AG09319 (cell line): ENCODE results near the gene DDX4.

Experiments used
- DNase-seq: peaks from one replicate; pipeline ENCODE4 v3.0.0-alpha.2; 2010; ENCODE audit warnings: low read depth; ENCODE audit errors: extremely low read depth
- TF ChIP-seq, protein P1 (sequence below): IDR thresholded peaks from 2 replicates; pipeline ENCODE4 v1.5.1; 2011; ENCODE audit warnings: low read depth, mild to moderate bottlenecking, inconsistent platforms, low read length, moderate library complexity

Gene DDX4

GRCh38 chr5:55700745-55701144, 37.1 kb upstream of the DDX4 start:
- TF ChIP-seq, protein P1, sequence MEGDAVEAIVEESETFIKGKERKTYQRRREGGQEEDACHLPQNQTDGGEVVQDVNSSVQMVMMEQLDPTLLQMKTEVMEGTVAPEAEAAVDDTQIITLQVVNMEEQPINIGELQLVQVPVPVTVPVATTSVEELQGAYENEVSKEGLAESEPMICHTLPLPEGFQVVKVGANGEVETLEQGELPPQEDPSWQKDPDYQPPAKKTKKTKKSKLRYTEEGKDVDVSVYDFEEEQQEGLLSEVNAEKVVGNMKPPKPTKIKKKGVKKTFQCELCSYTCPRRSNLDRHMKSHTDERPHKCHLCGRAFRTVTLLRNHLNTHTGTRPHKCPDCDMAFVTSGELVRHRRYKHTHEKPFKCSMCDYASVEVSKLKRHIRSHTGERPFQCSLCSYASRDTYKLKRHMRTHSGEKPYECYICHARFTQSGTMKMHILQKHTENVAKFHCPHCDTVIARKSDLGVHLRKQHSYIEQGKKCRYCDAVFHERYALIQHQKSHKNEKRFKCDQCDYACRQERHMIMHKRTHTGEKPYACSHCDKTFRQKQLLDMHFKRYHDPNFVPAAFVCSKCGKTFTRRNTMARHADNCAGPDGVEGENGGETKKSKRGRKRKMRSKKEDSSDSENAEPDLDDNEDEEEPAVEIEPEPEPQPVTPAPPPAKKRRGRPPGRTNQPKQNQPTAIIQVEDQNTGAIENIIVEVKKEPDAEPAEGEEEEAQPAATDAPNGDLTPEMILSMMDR = no peak
- DNase-seq = no peak

DNA sequence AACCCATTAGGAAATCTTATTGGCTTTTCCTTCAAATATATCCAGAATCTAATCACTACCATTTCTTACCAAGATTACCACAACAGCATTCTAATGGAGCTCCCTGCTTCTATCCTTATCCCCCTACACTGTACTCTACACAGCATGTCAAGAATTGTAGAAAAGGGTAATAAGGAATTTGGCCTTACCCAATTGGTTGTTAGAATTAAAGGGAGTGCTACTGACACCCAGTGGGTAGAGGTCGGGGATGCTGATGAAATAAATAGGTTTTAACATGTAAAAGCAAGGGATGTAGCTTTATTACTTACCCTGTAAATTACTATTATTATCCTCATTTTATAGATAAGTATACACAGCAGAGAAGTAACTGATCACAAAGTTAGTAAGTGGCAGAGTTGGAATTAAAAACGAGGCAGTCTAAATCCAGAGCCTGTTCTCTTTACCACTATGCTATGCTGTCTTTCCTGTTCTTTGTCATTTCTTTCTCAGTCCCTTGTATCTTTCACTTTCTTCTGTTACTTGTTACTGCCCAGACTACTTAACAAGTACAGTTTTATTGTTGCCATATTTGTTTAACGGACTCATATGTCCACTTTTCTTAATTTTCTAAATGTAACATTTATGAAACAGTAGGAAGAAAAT, 36.3 kb upstream of the DDX4 start:
- DNase-seq = no peak
- TF ChIP-seq, protein P1 = no peak

DNA sequence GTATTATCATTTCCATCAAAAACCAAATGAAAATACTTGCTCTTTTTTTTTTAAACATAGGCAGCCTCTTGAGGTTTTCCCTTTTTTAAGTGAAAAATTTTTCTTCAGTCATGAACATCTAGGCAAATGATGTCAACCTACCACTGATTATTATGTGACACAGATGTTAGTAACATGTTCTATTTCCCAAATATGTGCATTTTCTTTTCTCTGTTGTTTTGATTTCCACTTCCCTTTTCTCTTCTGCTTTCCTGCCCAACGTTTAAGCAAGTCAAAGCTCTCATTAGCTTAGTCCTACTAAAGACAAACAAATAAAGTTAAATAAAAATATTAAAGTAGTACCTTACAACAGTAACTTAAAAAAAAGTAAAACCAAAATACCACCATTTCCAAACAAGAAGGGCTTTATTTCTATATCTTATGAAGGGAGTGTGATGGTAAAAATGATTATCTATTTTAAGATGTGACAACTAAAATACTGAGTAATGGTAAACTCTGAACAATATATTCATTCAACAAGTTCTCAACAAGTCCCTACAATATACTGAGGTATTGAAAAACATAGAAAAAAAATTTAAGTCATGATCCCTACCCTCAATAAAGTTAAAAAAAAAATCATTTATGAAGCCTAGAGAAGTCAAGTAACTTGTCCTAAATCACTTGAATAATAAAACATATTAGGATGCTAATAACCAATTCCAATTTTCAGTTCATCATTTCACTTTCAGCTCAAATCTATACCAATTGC, 35.1 kb upstream of the DDX4 start:
- no peak for DNase-seq
- TF ChIP-seq, protein P1 = no peak

DNA sequence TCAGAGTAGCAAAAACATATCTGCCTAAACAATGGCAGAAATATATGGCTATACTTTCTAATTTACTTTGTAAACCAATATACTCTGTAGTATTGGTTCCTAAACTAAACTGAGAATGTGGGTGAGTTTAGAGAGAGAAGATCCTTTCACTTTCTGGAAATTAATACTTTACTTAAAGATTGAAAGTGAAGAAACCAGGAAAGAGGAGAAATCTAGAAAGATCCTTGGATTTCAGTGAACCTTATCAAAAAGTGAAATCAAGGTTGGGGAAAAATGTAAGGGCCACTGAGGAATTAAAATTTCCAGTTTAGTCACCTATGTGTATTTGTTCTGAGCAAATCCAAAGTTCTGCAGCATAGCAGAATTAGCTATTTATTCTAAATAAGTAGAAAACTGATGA, 31.6 kb upstream of the DDX4 start:
- TF ChIP-seq, protein P1 = no peak
- no peak for DNase-seq

DNA sequence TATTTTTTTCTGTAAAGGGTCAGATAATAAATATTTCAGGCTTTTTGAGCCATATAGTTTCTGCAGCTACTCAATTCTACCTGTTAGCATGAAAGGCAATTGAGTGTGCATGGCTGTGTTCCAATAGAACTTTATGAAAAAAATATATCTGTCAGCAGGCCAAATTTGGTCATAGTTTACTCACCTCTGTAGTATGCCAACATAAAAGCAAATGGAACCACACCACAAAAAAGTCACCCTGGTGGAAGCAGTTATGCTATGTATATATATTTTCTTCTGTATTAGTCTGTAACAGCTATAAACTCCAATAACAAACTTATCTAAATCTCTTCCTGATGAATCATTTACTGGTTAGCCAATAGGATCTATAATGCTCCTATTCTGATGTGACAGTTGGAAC, 29.1 kb upstream of the DDX4 start:
- TF ChIP-seq, protein P1 = no peak

DNA sequence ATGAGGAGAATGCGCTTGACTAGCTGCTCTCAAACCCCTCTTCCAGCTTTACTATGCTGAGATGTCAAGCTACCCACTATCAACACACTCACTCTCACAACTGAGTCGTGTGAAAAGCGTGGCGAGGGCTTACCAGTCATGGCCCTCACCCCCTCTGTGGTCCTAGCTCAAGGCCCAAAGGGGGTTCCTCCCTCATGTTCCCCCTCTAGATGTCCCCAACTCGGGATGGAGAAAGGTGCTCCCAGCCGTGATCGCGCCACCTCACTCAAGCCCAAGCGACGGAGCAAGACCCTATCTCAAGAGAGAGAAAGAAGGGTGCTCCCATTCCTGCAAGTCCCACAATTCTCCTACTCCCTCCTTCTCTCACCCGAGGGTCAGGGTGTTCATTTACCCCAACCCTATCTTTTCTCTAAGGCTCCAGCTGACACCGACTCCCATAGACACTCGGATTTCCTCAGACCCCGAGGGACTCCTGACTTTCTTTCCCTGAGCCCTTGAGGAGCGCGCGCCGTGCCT, 26.3 kb upstream of the DDX4 start:
- TF ChIP-seq, protein P1 = no peak
- DNase-seq = no peak

More for the DNA sequence above, 29.1 kb upstream of the DDX4 start:
- DNase-seq = no peak
